GM23338 (cell line): ENCODE results near the gene ARAP1. TPM values are rescaled to one million over a fixed set of nuclear protein-coding genes. Genes with fewer than 3 reads are reported as not detected.

Experiments
- ATAC-seq: fragments of 200-7000 bp; cut with Tn5 transposase; 3 replicates; pipeline ENCODE4 v1.9.1; 2020
- DNase-seq: peaks from one replicate; pipeline ENCODE4 v3.0.0-alpha.2; 2015; ENCODE audit warnings: low spot score
- H2AFZ ChIP-seq: fragments of 200-600 bp; sonication (generic); 2 replicates; pipeline ENCODE4 v1.8.0; 2016; ENCODE audit warnings: antibody characterized with exemption, mild to moderate bottlenecking, moderate library complexity
- H3F3A ChIP-seq: fragments of 200-600 bp; sonication (generic); replicated peaks from 2 replicates; pipeline ENCODE4 v1.8.0; 2017; ENCODE audit warnings: antibody characterized with exemption, mixed run types, low read depth
- H3K27ac ChIP-seq: fragments of 200-600 bp; sonication (generic); 2 replicates; pipeline ENCODE4 v1.6.1; 2016; ENCODE audit warnings: low read depth
- H3K27me3 ChIP-seq: fragments of 200-600 bp; sonication (generic); 2 replicates; pipeline ENCODE4 v1.8.0; 2016; ENCODE audit warnings: mild to moderate bottlenecking, mixed run types, moderate library complexity; ENCODE audit not compliant: insufficient read depth
- H3K36me3 ChIP-seq: fragments of 200-600 bp; sonication (generic); 2 replicates; pipeline ENCODE4 v1.8.0; 2016; ENCODE audit warnings: mild to moderate bottlenecking; ENCODE audit not compliant: insufficient read depth
- H3K4me1 ChIP-seq: fragments of 200-600 bp; sonication (generic); 2 replicates; pipeline ENCODE4 v1.8.0; 2016; ENCODE audit warnings: mild to moderate bottlenecking, moderate library complexity; ENCODE audit not compliant: insufficient read depth
- H3K4me2 ChIP-seq: fragments of 200-600 bp; sonication (generic); 2 replicates; pipeline ENCODE4 v1.7.1; 2017; ENCODE audit warnings: mixed run types
- H3K4me3 ChIP-seq: fragments of 200-600 bp; sonication (generic); 2 replicates; pipeline ENCODE4 v1.6.1; 2016; ENCODE audit warnings: mixed run types
- H3K79me2 ChIP-seq: fragments of 200-600 bp; sonication (generic); replicated peaks from 2 replicates; pipeline ENCODE4 v1.8.0; 2017; ENCODE audit warnings: mild to moderate bottlenecking; ENCODE audit not compliant: insufficient read depth
- H3K9me2 ChIP-seq: fragments of 200-600 bp; sonication (generic); 2 replicates; pipeline ENCODE4 v1.8.0; 2017; ENCODE audit not compliant: insufficient read depth
- H4K20me1 ChIP-seq: fragments of 200-600 bp; sonication (generic); replicated peaks from 2 replicates; pipeline ENCODE4 v1.8.0; 2017; ENCODE audit warnings: mild to moderate bottlenecking; ENCODE audit not compliant: insufficient read depth
- H3K27ac Mint-ChIP-seq: 2 replicates; pipeline ENCODE4 v1.8.0; 2020; ENCODE audit warnings: inconsistent platforms, mild to moderate bottlenecking, moderate library complexity, mixed read lengths
- H3K27me3 Mint-ChIP-seq: 3 replicates; pipeline ENCODE4 v1.8.0; 2022; ENCODE audit warnings: low read depth, mild to moderate bottlenecking, moderate library complexity, mixed read lengths, inconsistent platforms; ENCODE audit not compliant: insufficient read depth, poor library complexity
- H3K36me3 Mint-ChIP-seq: 3 replicates; pipeline ENCODE4 v1.8.0; 2021; ENCODE audit warnings: low read depth, mild to moderate bottlenecking, inconsistent platforms, moderate library complexity, mixed read lengths
- H3K4me1 Mint-ChIP-seq: 3 replicates; pipeline ENCODE4 v1.8.0; 2020; ENCODE audit warnings: mild to moderate bottlenecking, inconsistent platforms, mixed read lengths
- H3K4me3 Mint-ChIP-seq: 3 replicates; pipeline ENCODE4 v1.8.0; 2021; ENCODE audit warnings: moderate library complexity, mild to moderate bottlenecking, inconsistent platforms, mixed read lengths
- H3K9me3 Mint-ChIP-seq: 3 replicates; pipeline ENCODE4 v1.8.0; 2020; ENCODE audit warnings: moderate library complexity, mild to moderate bottlenecking, inconsistent platforms, mixed read lengths
- CREB1 ChIP-seq: fragments of 250-450 bp; sonication (Bioruptor Pico); IDR thresholded peaks from 2 replicates; pipeline ENCODE4 v1.5.0; 2020; ENCODE audit warnings: low read depth, mild to moderate bottlenecking, moderate library complexity
- EZH2 ChIP-seq: fragments of 200-600 bp; sonication (generic); IDR thresholded peaks from one replicate; pipeline ENCODE4 v1.8.0; 2017; ENCODE audit warnings: antibody characterized with exemption, mild to moderate bottlenecking, low read depth; ENCODE audit not compliant: unreplicated experiment
- EZH2phosphoT487 ChIP-seq: fragments of 200-600 bp; sonication (generic); IDR thresholded peaks from one replicate; pipeline ENCODE4 v1.8.1; 2018; ENCODE audit warnings: antibody characterized with exemption; ENCODE audit not compliant: unreplicated experiment
- JUNB ChIP-seq: IDR thresholded peaks from one replicate; pipeline ENCODE4 v1.6.1; 2016; ENCODE audit warnings: antibody characterized with exemption; ENCODE audit not compliant: unreplicated experiment
- NANOG ChIP-seq: IDR thresholded peaks from 2 replicates; pipeline ENCODE4 v1.6.1; 2016; ENCODE audit warnings: antibody characterized with exemption, borderline replicate concordance
- POLR2AphosphoS5 ChIP-seq: IDR thresholded peaks from 2 replicates; pipeline ENCODE4 v1.6.1; 2016; ENCODE audit warnings: antibody characterized with exemption, low read depth
- STAT1 ChIP-seq: IDR thresholded peaks from one replicate; pipeline ENCODE4 v1.6.1; 2016; ENCODE audit warnings: antibody characterized with exemption; ENCODE audit not compliant: unreplicated experiment
- polyA plus RNA-seq: library from polyadenylated mRNA; unstranded; fragments of >200 nt; fragmentation: Nextera tagmentation; extraction: Ambion mirVana; gene quantifications from 2 replicates; pipeline ENCODE4 v1.2.1, GENCODE V29; 2016
- total RNA-seq: library from RNA; depleted of rRNA; stranded (reverse); fragments of >200 nt; shearing (Covaris generic); gene quantifications from 2 replicates; pipeline ENCODE4 v1.2.3, GENCODE V29; 2014
- TF ChIP-seq, protein P1 (sequence below): IDR thresholded peaks from one replicate; pipeline ENCODE4 v1.6.1; 2018; ENCODE audit warnings: antibody characterized with exemption; ENCODE audit not compliant: unreplicated experiment
- TF ChIP-seq, protein P2 (sequence below): IDR thresholded peaks from 2 replicates; pipeline ENCODE4 v1.6.1; 2016; ENCODE audit warnings: antibody characterized with exemption
- TF ChIP-seq, protein P3 (sequence below), 2 experiments: fragments of 200-600 bp in 1 of 2; sonication (generic) in 1 of 2; conservative IDR thresholded peaks; 2 replicates each; pipeline versions ENCODE4 v1.5.1 to v1.6.1; 2016 to 2017; ENCODE audit warnings: antibody characterized with exemption in 2 of 2, low read depth in 2 of 2, mild to moderate bottlenecking in 2 of 2, moderate library complexity in 1 of 2

ARAP1 gene
- total and polyA plus RNA-seq, 2 experiments from 2014 or later: 24.5 to 116 TPM

GRCh38 chr11:72745925-72746550 lies 6.2 kb downstream of the ARAP1 start:
- H3K9me2 ChIP-seq: no peaks in the 10 kb centered on the region
- Mint-ChIP-seq H3K9me3 (no peaks in the 10 kb centered on the region), H3K4me1 (peaks cover 37% of the 10 kb centered on the region), H3K4me3 (no peak overlapping the region), H3K27ac (no peak overlapping the region), H3K27me3 (peaks cover 2% of the 10 kb centered on the region), H3K36me3 (no peaks in the 10 kb centered on the region; the same call in 1 of the 3 replicates)
- TF ChIP-seq CREB1: no peak
- no peak for TF ChIP-seq EZH2phosphoT487
- no peak for TF ChIP-seq NANOG
- TF ChIP-seq, protein P1, sequence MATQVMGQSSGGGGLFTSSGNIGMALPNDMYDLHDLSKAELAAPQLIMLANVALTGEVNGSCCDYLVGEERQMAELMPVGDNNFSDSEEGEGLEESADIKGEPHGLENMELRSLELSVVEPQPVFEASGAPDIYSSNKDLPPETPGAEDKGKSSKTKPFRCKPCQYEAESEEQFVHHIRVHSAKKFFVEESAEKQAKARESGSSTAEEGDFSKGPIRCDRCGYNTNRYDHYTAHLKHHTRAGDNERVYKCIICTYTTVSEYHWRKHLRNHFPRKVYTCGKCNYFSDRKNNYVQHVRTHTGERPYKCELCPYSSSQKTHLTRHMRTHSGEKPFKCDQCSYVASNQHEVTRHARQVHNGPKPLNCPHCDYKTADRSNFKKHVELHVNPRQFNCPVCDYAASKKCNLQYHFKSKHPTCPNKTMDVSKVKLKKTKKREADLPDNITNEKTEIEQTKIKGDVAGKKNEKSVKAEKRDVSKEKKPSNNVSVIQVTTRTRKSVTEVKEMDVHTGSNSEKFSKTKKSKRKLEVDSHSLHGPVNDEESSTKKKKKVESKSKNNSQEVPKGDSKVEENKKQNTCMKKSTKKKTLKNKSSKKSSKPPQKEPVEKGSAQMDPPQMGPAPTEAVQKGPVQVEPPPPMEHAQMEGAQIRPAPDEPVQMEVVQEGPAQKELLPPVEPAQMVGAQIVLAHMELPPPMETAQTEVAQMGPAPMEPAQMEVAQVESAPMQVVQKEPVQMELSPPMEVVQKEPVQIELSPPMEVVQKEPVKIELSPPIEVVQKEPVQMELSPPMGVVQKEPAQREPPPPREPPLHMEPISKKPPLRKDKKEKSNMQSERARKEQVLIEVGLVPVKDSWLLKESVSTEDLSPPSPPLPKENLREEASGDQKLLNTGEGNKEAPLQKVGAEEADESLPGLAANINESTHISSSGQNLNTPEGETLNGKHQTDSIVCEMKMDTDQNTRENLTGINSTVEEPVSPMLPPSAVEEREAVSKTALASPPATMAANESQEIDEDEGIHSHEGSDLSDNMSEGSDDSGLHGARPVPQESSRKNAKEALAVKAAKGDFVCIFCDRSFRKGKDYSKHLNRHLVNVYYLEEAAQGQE: no peak
- TF ChIP-seq POLR2AphosphoS5: no peak
- TF ChIP-seq JUNB: no peak
- TF ChIP-seq, protein P2, sequence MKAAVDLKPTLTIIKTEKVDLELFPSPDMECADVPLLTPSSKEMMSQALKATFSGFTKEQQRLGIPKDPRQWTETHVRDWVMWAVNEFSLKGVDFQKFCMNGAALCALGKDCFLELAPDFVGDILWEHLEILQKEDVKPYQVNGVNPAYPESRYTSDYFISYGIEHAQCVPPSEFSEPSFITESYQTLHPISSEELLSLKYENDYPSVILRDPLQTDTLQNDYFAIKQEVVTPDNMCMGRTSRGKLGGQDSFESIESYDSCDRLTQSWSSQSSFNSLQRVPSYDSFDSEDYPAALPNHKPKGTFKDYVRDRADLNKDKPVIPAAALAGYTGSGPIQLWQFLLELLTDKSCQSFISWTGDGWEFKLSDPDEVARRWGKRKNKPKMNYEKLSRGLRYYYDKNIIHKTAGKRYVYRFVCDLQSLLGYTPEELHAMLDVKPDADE: no peak
- TF ChIP-seq, protein P3, sequence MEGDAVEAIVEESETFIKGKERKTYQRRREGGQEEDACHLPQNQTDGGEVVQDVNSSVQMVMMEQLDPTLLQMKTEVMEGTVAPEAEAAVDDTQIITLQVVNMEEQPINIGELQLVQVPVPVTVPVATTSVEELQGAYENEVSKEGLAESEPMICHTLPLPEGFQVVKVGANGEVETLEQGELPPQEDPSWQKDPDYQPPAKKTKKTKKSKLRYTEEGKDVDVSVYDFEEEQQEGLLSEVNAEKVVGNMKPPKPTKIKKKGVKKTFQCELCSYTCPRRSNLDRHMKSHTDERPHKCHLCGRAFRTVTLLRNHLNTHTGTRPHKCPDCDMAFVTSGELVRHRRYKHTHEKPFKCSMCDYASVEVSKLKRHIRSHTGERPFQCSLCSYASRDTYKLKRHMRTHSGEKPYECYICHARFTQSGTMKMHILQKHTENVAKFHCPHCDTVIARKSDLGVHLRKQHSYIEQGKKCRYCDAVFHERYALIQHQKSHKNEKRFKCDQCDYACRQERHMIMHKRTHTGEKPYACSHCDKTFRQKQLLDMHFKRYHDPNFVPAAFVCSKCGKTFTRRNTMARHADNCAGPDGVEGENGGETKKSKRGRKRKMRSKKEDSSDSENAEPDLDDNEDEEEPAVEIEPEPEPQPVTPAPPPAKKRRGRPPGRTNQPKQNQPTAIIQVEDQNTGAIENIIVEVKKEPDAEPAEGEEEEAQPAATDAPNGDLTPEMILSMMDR (conservative IDR thresholded peaks at IDR 0.05; ENCODE audit: low read depth in 2 of 2): no peak
- no peak overlapping the region for H2AFZ ChIP-seq
- H3K4me2 ChIP-seq: no peak overlapping the region
- no peaks in the 10 kb centered on the region for H3K36me3 ChIP-seq
- ATAC-seq (no peak), DNase-seq (no peak)
- H3K79me2 ChIP-seq: peaks cover 73% of the 10 kb centered on the region
- H3K4me3 ChIP-seq: no peak overlapping the region
- 0 out of 2 replicates have a peak, but pooled peaks cover 2% of the 10 kb centered on the region for H3F3A ChIP-seq
- H4K20me1 ChIP-seq: peaks cover 28% of the 10 kb centered on the region
- H3K27ac ChIP-seq: no peak overlapping the region
- no peaks in the 10 kb centered on the region for H3K27me3 ChIP-seq
- H3K4me1 ChIP-seq: peaks cover 18% of the 10 kb centered on the region

DNA sequence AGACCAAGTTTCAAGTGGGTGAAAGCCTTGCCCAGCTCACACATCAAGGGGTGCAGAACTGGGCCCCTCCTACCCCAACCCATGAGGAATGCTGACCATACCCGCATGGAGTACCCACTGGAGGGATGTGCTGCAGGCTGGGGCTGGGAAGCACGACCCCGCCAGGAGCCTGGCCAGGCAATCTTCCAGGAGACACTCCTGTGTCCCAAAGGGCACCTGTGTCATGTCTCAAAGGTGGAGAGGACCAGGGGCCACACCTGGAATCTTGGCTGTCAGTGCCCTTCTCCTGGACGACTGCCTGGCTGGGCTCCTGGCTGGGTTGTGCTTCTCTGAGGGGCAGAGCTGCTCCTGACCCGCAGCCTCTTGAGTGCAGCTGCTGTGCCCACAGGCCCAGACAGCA lies 6.7 kb downstream of the ARAP1 start:
- no peak overlapping the region for H2AFZ ChIP-seq
- Mint-ChIP-seq H3K9me3 (no peaks in the 10 kb centered on the region), H3K4me3 (no peak overlapping the region), H3K36me3 (no peaks in the 10 kb centered on the region; the same call in 1 of the 3 replicates), H3K27me3 (peaks cover 2% of the 10 kb centered on the region), H3K4me1 (peaks cover 37% of the 10 kb centered on the region), H3K27ac (no peak overlapping the region)
- H3K79me2 ChIP-seq: peaks cover 73% of the 10 kb centered on the region
- H4K20me1 ChIP-seq: peaks cover 28% of the 10 kb centered on the region
- no peak overlapping the region for H3K4me2 ChIP-seq
- H3K27me3 ChIP-seq: no peaks in the 10 kb centered on the region
- no peaks in the 10 kb centered on the region for H3K9me2 ChIP-seq
- H3K27ac ChIP-seq: no peak overlapping the region
- 0 out of 2 replicates have a peak, but pooled peaks cover 2% of the 10 kb centered on the region for H3F3A ChIP-seq
- no peaks in the 10 kb centered on the region for H3K36me3 ChIP-seq
- no peak for DNase-seq
- H3K4me1 ChIP-seq: peaks cover 18% of the 10 kb centered on the region
- H3K4me3 ChIP-seq: no peak overlapping the region
- no peak for ATAC-seq
- no peak for TF ChIP-seq POLR2AphosphoS5
- TF ChIP-seq STAT1: no peak
- no peak for TF ChIP-seq EZH2
